ENCODE results near the gene C14orf93. TPM values are rescaled to one million over a fixed set of nuclear protein-coding genes. Genes with fewer than 3 reads are reported as not detected.

C14orf93 gene
- polyA plus RNA-seq, 3 donors: 2.5 to 17.6 (median 3.7) TPM

DNA sequence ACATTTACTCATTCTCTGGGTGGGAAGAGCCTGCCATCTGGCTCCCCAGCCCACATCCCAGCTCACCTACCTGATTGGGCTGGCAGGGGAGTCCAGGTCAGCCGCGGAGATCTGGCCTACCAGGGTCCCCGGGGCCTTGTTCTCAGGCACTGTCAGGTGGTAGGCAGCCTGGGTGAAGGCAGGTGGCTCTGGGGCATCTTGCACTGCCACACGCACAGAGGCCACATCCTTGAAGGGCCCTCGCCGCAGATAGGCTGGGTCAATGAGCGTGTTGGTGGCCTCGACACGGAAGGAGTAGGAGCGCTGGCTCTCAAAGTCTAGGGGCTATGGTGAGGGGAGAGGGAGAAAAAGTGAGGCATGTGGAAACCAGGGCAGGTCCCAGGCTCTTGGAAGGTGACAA is 43.5 kb upstream of the C14orf93 start:
- H3K4me2 ChIP-seq (replicated peaks; ENCODE audit: extremely low read depth, low read length, poor library complexity, severe bottlenecking): no peak overlapping the region
- Mint-ChIP-seq H3K27me3 (ENCODE audit: low read depth in 3 of 3) (peaks cover 8 to 16% (median 12%) of the 10 kb centered on the region in 3 donors), H3K4me1 (peaks cover 29% of the 10 kb centered on the region), H3K9me3 (peaks cover 0 to 3% (median 0%) of the 10 kb centered on the region in 7 donors), H3K4me3 (no peak overlapping the region), H3K27ac (peak overlapping the region in 1 of 7 donors; percentile 16), H3K36me3 (peaks cover 0 to 2% of the 10 kb centered on the region in 2 donors)
- peaks cover 4 to 10% of the 10 kb centered on the region in 2 donors for H3K27me3 ChIP-seq (ENCODE audit: control insufficient read depth in 2 of 2, insufficient read depth in 2 of 2, low read length in 2 of 2)
- no peaks in the 10 kb centered on the region for H3K9me3 ChIP-seq (replicated peaks in 1 of 2; ENCODE audit: control insufficient read depth in 1 of 2, insufficient read depth in 1 of 2, low read length in 2 of 2)
- H3K27ac ChIP-seq (ENCODE audit: low read depth in 1 of 2, low read length in 2 of 2): no peak overlapping the region
- peaks cover 5% of the 10 kb centered on the region for H4K20me1 ChIP-seq (ENCODE audit: insufficient read depth, low read length)
- intact Hi-C loops (cut with micrococcal nuclease): no loop called here
- WGBS (ENCODE audit: insufficient coverage): 99% methylated on average over 7 of the region's 10 CpGs
- no peak overlapping the region for H3K4me3 ChIP-seq (replicated peaks in 1 of 3; ENCODE audit: low read depth in 2 of 3, low read length in 3 of 3)
- DNase-seq: no peak
- H3K4me1 ChIP-seq (ENCODE audit: control insufficient read depth in 1 of 2, insufficient read depth in 2 of 2, low read length in 2 of 2): peaks cover 23 to 32% of the 10 kb centered on the region in 2 donors
- TF ChIP-seq, protein P1, sequence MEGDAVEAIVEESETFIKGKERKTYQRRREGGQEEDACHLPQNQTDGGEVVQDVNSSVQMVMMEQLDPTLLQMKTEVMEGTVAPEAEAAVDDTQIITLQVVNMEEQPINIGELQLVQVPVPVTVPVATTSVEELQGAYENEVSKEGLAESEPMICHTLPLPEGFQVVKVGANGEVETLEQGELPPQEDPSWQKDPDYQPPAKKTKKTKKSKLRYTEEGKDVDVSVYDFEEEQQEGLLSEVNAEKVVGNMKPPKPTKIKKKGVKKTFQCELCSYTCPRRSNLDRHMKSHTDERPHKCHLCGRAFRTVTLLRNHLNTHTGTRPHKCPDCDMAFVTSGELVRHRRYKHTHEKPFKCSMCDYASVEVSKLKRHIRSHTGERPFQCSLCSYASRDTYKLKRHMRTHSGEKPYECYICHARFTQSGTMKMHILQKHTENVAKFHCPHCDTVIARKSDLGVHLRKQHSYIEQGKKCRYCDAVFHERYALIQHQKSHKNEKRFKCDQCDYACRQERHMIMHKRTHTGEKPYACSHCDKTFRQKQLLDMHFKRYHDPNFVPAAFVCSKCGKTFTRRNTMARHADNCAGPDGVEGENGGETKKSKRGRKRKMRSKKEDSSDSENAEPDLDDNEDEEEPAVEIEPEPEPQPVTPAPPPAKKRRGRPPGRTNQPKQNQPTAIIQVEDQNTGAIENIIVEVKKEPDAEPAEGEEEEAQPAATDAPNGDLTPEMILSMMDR (IDR thresholded peaks at IDR 0.05): no peak
- no peaks in the 10 kb centered on the region for H3K36me3 ChIP-seq (replicated peaks in 1 of 2; ENCODE audit: control insufficient read depth in 1 of 2, insufficient read depth in 2 of 2, low read length in 2 of 2)
- H3K9ac ChIP-seq (ENCODE audit: insufficient read depth, low read length, poor library complexity, severe bottlenecking): no peak overlapping the region
- H2AFZ ChIP-seq (ENCODE audit: insufficient read depth, low read depth, low read length, poor library complexity, severe bottlenecking): no peak overlapping the region
- no peaks in the 10 kb centered on the region for H3K79me2 ChIP-seq (ENCODE audit: insufficient read depth, low read length)

DNA sequence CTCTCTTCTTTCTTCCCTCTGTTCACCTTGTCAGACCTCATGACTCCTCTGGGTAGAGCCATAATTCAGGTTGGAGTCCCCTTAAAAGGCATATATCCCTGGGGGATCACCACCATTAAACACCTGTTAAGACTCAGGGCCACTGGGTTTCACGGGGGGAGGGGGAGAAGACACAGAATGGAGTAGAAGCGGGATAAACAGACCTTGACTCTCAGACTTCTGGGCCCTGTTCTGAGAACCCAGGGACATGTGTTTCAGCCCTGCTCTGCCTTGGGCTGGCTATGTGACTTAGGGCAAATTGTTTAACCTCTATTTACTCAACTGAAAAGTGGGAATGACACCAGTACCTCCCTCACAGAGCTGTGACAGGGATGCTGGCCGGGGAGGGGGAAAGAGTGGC is 42.7 kb upstream of the C14orf93 start:
- no peaks in the 10 kb centered on the region for H3K9me3 ChIP-seq (replicated peaks in 1 of 2; ENCODE audit: control insufficient read depth in 1 of 2, insufficient read depth in 1 of 2, low read length in 2 of 2)
- H2AFZ ChIP-seq (ENCODE audit: insufficient read depth, low read depth, low read length, poor library complexity, severe bottlenecking): no peak overlapping the region
- Mint-ChIP-seq H3K36me3 (peaks cover 0 to 2% of the 10 kb centered on the region in 2 donors), H3K9me3 (peaks cover 0 to 3% (median 0%) of the 10 kb centered on the region in 7 donors), H3K27ac (no peak overlapping the region), H3K4me1 (peaks cover 23% of the 10 kb centered on the region), H3K27me3 (ENCODE audit: low read depth in 3 of 3) (peaks cover 10 to 14% (median 12%) of the 10 kb centered on the region in 3 donors), H3K4me3 (no peak overlapping the region)
- no peak overlapping the region for H3K4me2 ChIP-seq (replicated peaks; ENCODE audit: extremely low read depth, low read length, poor library complexity, severe bottlenecking)
- H3K9ac ChIP-seq (ENCODE audit: insufficient read depth, low read length, poor library complexity, severe bottlenecking): no peak overlapping the region
- no peak overlapping the region for H3K27ac ChIP-seq (ENCODE audit: low read depth in 1 of 2, low read length in 2 of 2)
- peaks cover 4 to 10% of the 10 kb centered on the region in 2 donors for H3K27me3 ChIP-seq (ENCODE audit: control insufficient read depth in 2 of 2, insufficient read depth in 2 of 2, low read length in 2 of 2)
- TF ChIP-seq, protein P1 (IDR thresholded peaks at IDR 0.05): no peak
- WGBS (ENCODE audit: insufficient coverage): 100% methylated on average over 1 of the region's 3 CpGs
- no peaks in the 10 kb centered on the region for H4K20me1 ChIP-seq (ENCODE audit: insufficient read depth, low read length)
- H3K4me3 ChIP-seq (replicated peaks in 1 of 3; ENCODE audit: low read depth in 2 of 3, low read length in 3 of 3): no peak overlapping the region
- no peaks in the 10 kb centered on the region for H3K79me2 ChIP-seq (ENCODE audit: insufficient read depth, low read length)
- H3K4me1 ChIP-seq (ENCODE audit: control insufficient read depth in 1 of 2, insufficient read depth in 2 of 2, low read length in 2 of 2): peaks cover 15 to 25% of the 10 kb centered on the region in 2 donors
- intact Hi-C loops (cut with micrococcal nuclease): no loop called here
- no peaks in the 10 kb centered on the region for H3K36me3 ChIP-seq (replicated peaks in 1 of 2; ENCODE audit: control insufficient read depth in 1 of 2, insufficient read depth in 2 of 2, low read length in 2 of 2)
- DNase-seq: no peak
